Progenitor cell of endocrine pancreas (in vitro differentiated cells): ENCODE measurements around the gene UBA52. TPM values are rescaled to one million over a fixed set of nuclear protein-coding genes. Genes with fewer than 3 reads are reported as not detected.

Experiments
- DNase-seq: peaks from one replicate; pipeline ENCODE4 v3.0.0; 2021; ENCODE audit warnings: low spot score; ENCODE audit not compliant: unreplicated experiment
- H3K27ac Mint-ChIP-seq: 2 replicates; pipeline ENCODE4 v1.8.0; 2021; ENCODE audit warnings: mild to moderate bottlenecking, moderate library complexity, mixed read lengths
- H3K27me3 Mint-ChIP-seq: 2 replicates; pipeline ENCODE4 v1.8.0; 2021; ENCODE audit warnings: mixed read lengths
- H3K36me3 Mint-ChIP-seq: 2 replicates; pipeline ENCODE4 v1.8.0; 2022; ENCODE audit warnings: mixed read lengths; ENCODE audit not compliant: insufficient read depth
- H3K4me1 Mint-ChIP-seq: 2 replicates; pipeline ENCODE4 v1.8.0; 2021; ENCODE audit warnings: low read depth, mixed read lengths
- H3K4me3 Mint-ChIP-seq: 2 replicates; pipeline ENCODE4 v1.8.0; 2021; ENCODE audit warnings: low read depth, mild to moderate bottlenecking, moderate library complexity, mixed read lengths
- H3K9me3 Mint-ChIP-seq: 2 replicates; pipeline ENCODE4 v1.8.0; 2021; ENCODE audit warnings: low read depth, mixed read lengths
- CTCF ChIP-seq: fragments of 200-600 bp; sonication (generic); IDR thresholded peaks from one replicate; pipeline ENCODE4 v1.5.0; 2021; ENCODE audit warnings: antibody characterized with exemption, mild to moderate bottlenecking; ENCODE audit not compliant: unreplicated experiment
- total RNA-seq: library from RNA; stranded (reverse); gene quantifications from 2 replicates; pipeline ENCODE4 v1.2.1, GENCODE V29; 2021

Gene UBA52
- total RNA-seq, 1 donor from 2014 or later = 968 TPM

GRCh38 chr19:18566953-18567352 is 4.7 kb upstream of the UBA52 start:
- no peak overlapping the region for H3K4me3 Mint-ChIP-seq

GRCh38 chr19:18568367-18568766 is 3.3 kb upstream of the UBA52 start:
- peak overlapping the region; percentile 45 for H3K27ac Mint-ChIP-seq

More at GRCh38 chr19:18566953-18567352, 4.7 kb upstream of the UBA52 start:
- no peak for TF ChIP-seq CTCF
- no peaks in the 10 kb centered on the region for H3K27me3 Mint-ChIP-seq
- H3K27ac Mint-ChIP-seq = no peak overlapping the region
- peaks cover 4% of the 10 kb centered on the region for H3K4me1 Mint-ChIP-seq
- DNase-seq = no peak
- no peaks in the 10 kb centered on the region for H3K9me3 Mint-ChIP-seq
- peaks cover 10% of the 10 kb centered on the region for H3K36me3 Mint-ChIP-seq

GRCh38 chr19:18574691-18575291 is 3.1 kb downstream of the UBA52 start:
- TF ChIP-seq CTCF = no peak
- H3K27me3 Mint-ChIP-seq = no peaks in the 10 kb centered on the region
- H3K4me1 Mint-ChIP-seq = peaks cover 15% of the 10 kb centered on the region
- H3K27ac Mint-ChIP-seq = no peak overlapping the region
- H3K9me3 Mint-ChIP-seq = no peaks in the 10 kb centered on the region
- H3K4me3 Mint-ChIP-seq = no peak overlapping the region
- peaks cover 10% of the 10 kb centered on the region for H3K36me3 Mint-ChIP-seq
- no peak for DNase-seq

More at GRCh38 chr19:18568367-18568766, 3.3 kb upstream of the UBA52 start:
- peaks cover 14% of the 10 kb centered on the region for H3K4me1 Mint-ChIP-seq
- H3K9me3 Mint-ChIP-seq = no peaks in the 10 kb centered on the region
- H3K27me3 Mint-ChIP-seq = no peaks in the 10 kb centered on the region
- H3K36me3 Mint-ChIP-seq = peaks cover 13% of the 10 kb centered on the region
- no peak for TF ChIP-seq CTCF
- H3K4me3 Mint-ChIP-seq = no peak overlapping the region
- DNase-seq = no peak

- H3K27me3 Mint-ChIP-seq = no peaks in the 10 kb centered on the region
- no peak for DNase-seq
- TF ChIP-seq CTCF = no peak
- no peak overlapping the region for H3K27ac Mint-ChIP-seq
- peaks cover 10% of the 10 kb centered on the region for H3K36me3 Mint-ChIP-seq
- H3K4me3 Mint-ChIP-seq = no peak overlapping the region
- no peaks in the 10 kb centered on the region for H3K9me3 Mint-ChIP-seq
- peaks cover 12% of the 10 kb centered on the region for H3K4me1 Mint-ChIP-seq
Measured at GRCh38 chr19:18576383-18576782, 4.7 kb downstream of the UBA52 start.

- Mint-ChIP-seq H3K36me3 (peaks cover 9% of the 10 kb centered on the region), H3K27ac (peak overlapping the region; percentile 59), H3K4me1 (peaks cover 8% of the 10 kb centered on the region), H3K27me3 (no peaks in the 10 kb centered on the region), H3K9me3 (no peaks in the 10 kb centered on the region), H3K4me3 (no peak overlapping the region)
- TF ChIP-seq CTCF = no peak
- DNase-seq = no peak
Measured at GRCh38 chr19:18577365-18577914, 5.8 kb downstream of the UBA52 start.
